Trophoblast cell (in vitro differentiated cells and primary cell): Measurements from ENCODE around the gene REEP3.

Source experiments
- DNase-seq, 2 donors: peaks; one replicate each; pipeline ENCODE4 v3.0.0-alpha.2; 2016
- H2AFZ ChIP-seq: 2 replicates; pipeline ENCODE4 v1.6.1; 2013; ENCODE audit warnings: low read length, moderate library complexity, mild to moderate bottlenecking; ENCODE audit not compliant: insufficient read depth, poor library complexity
- H2AK5ac ChIP-seq: 2 replicates; pipeline ENCODE4 v1.6.1; 2013; ENCODE audit warnings: mild to moderate bottlenecking, low read length
- H2BK120ac ChIP-seq: 2 replicates; pipeline ENCODE4 v1.6.1; 2013; ENCODE audit warnings: low read length, mild to moderate bottlenecking, moderate library complexity; ENCODE audit not compliant: insufficient read depth, poor library complexity
- H2BK12ac ChIP-seq: 2 replicates; pipeline ENCODE4 v1.6.1; 2013; ENCODE audit warnings: mild to moderate bottlenecking, low read length, moderate library complexity
- H2BK5ac ChIP-seq: 2 replicates; pipeline ENCODE4 v1.6.1; 2013; ENCODE audit warnings: low read length, low read depth, moderate library complexity, mild to moderate bottlenecking; ENCODE audit not compliant: poor library complexity
- H3K14ac ChIP-seq: 2 replicates; pipeline ENCODE4 v1.6.1; 2013; ENCODE audit warnings: mild to moderate bottlenecking, low read length
- H3K18ac ChIP-seq: 2 replicates; pipeline ENCODE4 v1.6.1; 2013; ENCODE audit warnings: mild to moderate bottlenecking, low read length
- H3K23ac ChIP-seq: 2 replicates; pipeline ENCODE4 v1.6.1; 2013; ENCODE audit warnings: low read length
- H3K27ac ChIP-seq: 2 replicates; pipeline ENCODE4 v1.5.1; 2013; ENCODE audit warnings: low read depth, mild to moderate bottlenecking, inconsistent platforms, low read length, moderate library complexity
- H3K27me3 ChIP-seq: 2 replicates; pipeline ENCODE4 v1.6.1; 2013; ENCODE audit warnings: inconsistent platforms, mild to moderate bottlenecking, low read length, moderate library complexity; ENCODE audit not compliant: insufficient read depth
- H3K36me3 ChIP-seq, 2 experiments: 1 replicate in 1 of 2; 2 replicates in 1 of 2; pipeline ENCODE4 v1.6.1; 2013; ENCODE audit warnings: low read length in 2 of 2, mild to moderate bottlenecking in 2 of 2, moderate library complexity in 1 of 2; ENCODE audit not compliant: insufficient read depth in 2 of 2, control insufficient read depth in 1 of 2
- H3K4ac ChIP-seq: 2 replicates; pipeline ENCODE4 v1.6.1; 2013; ENCODE audit warnings: low read depth, mild to moderate bottlenecking, low read length, moderate library complexity
- H3K4me1 ChIP-seq, 2 experiments: 1 replicate in 1 of 2; 2 replicates in 1 of 2; pipeline ENCODE4 v1.6.1; 2013; ENCODE audit warnings: low read length in 2 of 2, mild to moderate bottlenecking in 2 of 2, moderate library complexity in 1 of 2; ENCODE audit not compliant: insufficient read depth in 2 of 2, control insufficient read depth in 1 of 2
- H3K4me2 ChIP-seq: 2 replicates; pipeline ENCODE4 v1.6.1; 2013; ENCODE audit warnings: inconsistent platforms, mild to moderate bottlenecking, low read length, moderate library complexity
- H3K4me3 ChIP-seq: 2 replicates; pipeline ENCODE4 v1.5.1; 2013; ENCODE audit warnings: mild to moderate bottlenecking, low read depth, low read length, inconsistent platforms
- H3K79me1 ChIP-seq: one replicate; pipeline ENCODE4 v1.6.1; 2013; ENCODE audit warnings: low read length
- H3K79me2 ChIP-seq: 2 replicates; pipeline ENCODE4 v1.6.1; 2013; ENCODE audit warnings: low read length, mild to moderate bottlenecking; ENCODE audit not compliant: control insufficient read depth, insufficient read depth, poor library complexity
- H3K9ac ChIP-seq: 2 replicates; pipeline ENCODE4 v1.6.1; 2013; ENCODE audit warnings: mild to moderate bottlenecking, low read length
- H3K9me3 ChIP-seq: 2 replicates; pipeline ENCODE4 v1.6.1; 2013; ENCODE audit warnings: low read depth, mild to moderate bottlenecking, control low read depth, inconsistent platforms, low read length; ENCODE audit not compliant: insufficient read depth
- H4K12ac ChIP-seq: 2 replicates; pipeline ENCODE4 v1.6.1; 2013; ENCODE audit warnings: low read depth, mild to moderate bottlenecking, low read length, moderate library complexity
- H4K8ac ChIP-seq: 2 replicates; pipeline ENCODE4 v1.6.1; 2013; ENCODE audit warnings: low read depth, mild to moderate bottlenecking, low read length, moderate library complexity
- H4K91ac ChIP-seq: one replicate; pipeline ENCODE4 v1.6.1; 2013; ENCODE audit warnings: low read depth, mild to moderate bottlenecking, low read length, moderate library complexity
- WGBS: extraction: QIAGEN DNeasy Blood & Tissue Kit; methylation state at CpG from one replicate; pipeline ENCODE4 v1.1.7; 2013; ENCODE audit warnings: missing lambda C conversion rate; ENCODE audit not compliant: insufficient read length, insufficient coverage; ENCODE audit errors: extremely low coverage; 5-methylcytosine and 5-hydroxymethylcytosine counted together

Gene REEP3

GRCh38 chr10:63583909-63584724 lies 62.9 kb downstream of the REEP3 start:
- Histone ChIP-seq H2AFZ (no peak overlapping the region), H3K9me3 (no peaks in the 10 kb centered on the region), H3K23ac (no peak overlapping the region), H4K91ac (no peak overlapping the region), H3K9ac (no peak overlapping the region), H3K27me3 (no peaks in the 10 kb centered on the region), H2AK5ac (no peak overlapping the region), H3K4me3 (no peak overlapping the region), H2BK5ac (no peak overlapping the region), H3K4me1 (peaks cover 0 to 4% of the 10 kb centered on the region in 2 experiments), H4K12ac (no peak overlapping the region), H3K79me1 (no peaks in the 10 kb centered on the region), H3K4ac (no peak overlapping the region), H3K14ac (no peak overlapping the region), H3K36me3 (no peaks in the 10 kb centered on the region), H3K18ac (no peak overlapping the region), H3K79me2 (no peaks in the 10 kb centered on the region), H3K4me2 (no peak overlapping the region), H3K27ac (no peak overlapping the region), H2BK12ac (no peak overlapping the region), H2BK120ac (no peak overlapping the region), H4K8ac (no peak overlapping the region)
- no peak for DNase-seq
- no CpG with 5 or more reads among the region's 5 CpGs for WGBS

- H4K8ac ChIP-seq, result no peak overlapping the region
- no peak overlapping the region for H4K12ac ChIP-seq
- H3K27ac ChIP-seq, result no peak overlapping the region
- no peak overlapping the region for H3K14ac ChIP-seq
- H3K79me1 ChIP-seq, result no peaks in the 10 kb centered on the region
- no peaks in the 10 kb centered on the region for H3K79me2 ChIP-seq
- no peak overlapping the region for H3K4ac ChIP-seq
- no peak overlapping the region for H3K4me2 ChIP-seq
- no peak overlapping the region for H2BK12ac ChIP-seq
- no peaks in the 10 kb centered on the region for H3K36me3 ChIP-seq
- H3K9me3 ChIP-seq, result no peaks in the 10 kb centered on the region
- no peak for DNase-seq
- H3K9ac ChIP-seq, result no peak overlapping the region
- H3K27me3 ChIP-seq, result no peaks in the 10 kb centered on the region
- H2AK5ac ChIP-seq, result no peak overlapping the region
- H3K4me3 ChIP-seq, result no peak overlapping the region
- no peak overlapping the region for H2BK5ac ChIP-seq
- H4K91ac ChIP-seq, result no peak overlapping the region
- no peak overlapping the region for H3K18ac ChIP-seq
- H3K23ac ChIP-seq, result no peak overlapping the region
- H3K4me1 ChIP-seq, result peaks cover 0 to 4% of the 10 kb centered on the region in 2 experiments
- H2AFZ ChIP-seq, result no peak overlapping the region
- H2BK120ac ChIP-seq, result no peak overlapping the region
These were observed 63.5 kb downstream of the REEP3 start for GRCh38 chr10:63584725-63585035.

- Histone ChIP-seq H3K14ac (no peak overlapping the region), H2AFZ (no peak overlapping the region), H3K9me3 (no peaks in the 10 kb centered on the region), H3K18ac (no peak overlapping the region), H4K91ac (no peak overlapping the region), H3K79me1 (no peaks in the 10 kb centered on the region), H3K27ac (no peak overlapping the region), H3K4me2 (no peak overlapping the region), H2BK5ac (no peak overlapping the region), H3K4me1 (peaks cover 0 to 4% of the 10 kb centered on the region in 2 experiments), H3K36me3 (no peaks in the 10 kb centered on the region), H3K9ac (no peak overlapping the region), H3K23ac (no peak overlapping the region), H3K79me2 (no peaks in the 10 kb centered on the region), H3K4me3 (no peak overlapping the region), H3K27me3 (no peaks in the 10 kb centered on the region), H2BK12ac (no peak overlapping the region), H2BK120ac (no peak overlapping the region), H3K4ac (no peak overlapping the region), H4K12ac (no peak overlapping the region), H2AK5ac (no peak overlapping the region), H4K8ac (no peak overlapping the region)
- no peak for DNase-seq
- WGBS, result no CpG with 5 or more reads among the region's 1 CpG
These were observed 63.8 kb downstream of the REEP3 start for GRCh38 chr10:63585041-63585440.

DNA sequence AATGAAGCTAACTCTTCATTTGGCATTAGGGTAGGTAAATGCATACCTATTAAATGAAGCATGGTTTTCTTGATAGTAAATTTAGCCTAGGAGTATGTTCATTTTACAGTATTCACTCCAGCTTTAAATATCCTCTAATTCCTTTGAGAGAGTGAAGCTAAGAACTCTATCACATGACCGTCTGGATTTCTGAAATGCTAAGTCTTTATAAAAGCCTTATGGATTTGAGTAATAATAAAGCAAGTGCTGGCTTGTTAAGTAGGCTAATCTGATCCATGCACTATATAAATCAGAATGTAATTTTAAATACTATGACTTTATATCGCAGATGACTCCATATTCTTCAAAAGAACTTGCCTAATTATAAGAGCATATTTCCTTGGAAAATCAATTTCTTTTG lies 64.8 kb downstream of the REEP3 start:
- H3K4me2 ChIP-seq, result no peak overlapping the region
- H2BK5ac ChIP-seq, result no peak overlapping the region
- H3K79me1 ChIP-seq, result no peaks in the 10 kb centered on the region
- H3K4ac ChIP-seq, result no peak overlapping the region
- no peak overlapping the region for H4K91ac ChIP-seq
- no peak overlapping the region for H2AFZ ChIP-seq
- no peak overlapping the region for H3K9ac ChIP-seq
- no peak overlapping the region for H3K23ac ChIP-seq
- no peaks in the 10 kb centered on the region for H3K36me3 ChIP-seq
- peaks cover 0 to 4% of the 10 kb centered on the region in 2 experiments for H3K4me1 ChIP-seq
- no CpG with 5 or more reads among the region's 2 CpGs for WGBS
- DNase-seq, result no peak
- H2BK12ac ChIP-seq, result no peak overlapping the region
- no peak overlapping the region for H3K27ac ChIP-seq
- no peaks in the 10 kb centered on the region for H3K79me2 ChIP-seq
- H3K27me3 ChIP-seq, result no peaks in the 10 kb centered on the region
- no peak overlapping the region for H4K8ac ChIP-seq
- no peak overlapping the region for H2BK120ac ChIP-seq
- H2AK5ac ChIP-seq, result no peak overlapping the region
- H4K12ac ChIP-seq, result no peak overlapping the region
- no peak overlapping the region for H3K4me3 ChIP-seq
- no peak overlapping the region for H3K18ac ChIP-seq
- no peak overlapping the region for H3K14ac ChIP-seq
- no peaks in the 10 kb centered on the region for H3K9me3 ChIP-seq
